Measurements from ENCODE around the gene FOXP1. TPM values are rescaled to one million over a fixed set of nuclear protein-coding genes. Genes with fewer than 3 reads are reported as not detected.

The FOXP1 gene
- total RNA-seq, 1 experiment from 2014 or later, result 5.4 TPM

- no peak for DNase-seq (ENCODE audit: extremely low read depth, low read depth)
Measured at GRCh38 chr3:70919091-70919490, 664.4 kb downstream of the FOXP1 start.

DNA sequence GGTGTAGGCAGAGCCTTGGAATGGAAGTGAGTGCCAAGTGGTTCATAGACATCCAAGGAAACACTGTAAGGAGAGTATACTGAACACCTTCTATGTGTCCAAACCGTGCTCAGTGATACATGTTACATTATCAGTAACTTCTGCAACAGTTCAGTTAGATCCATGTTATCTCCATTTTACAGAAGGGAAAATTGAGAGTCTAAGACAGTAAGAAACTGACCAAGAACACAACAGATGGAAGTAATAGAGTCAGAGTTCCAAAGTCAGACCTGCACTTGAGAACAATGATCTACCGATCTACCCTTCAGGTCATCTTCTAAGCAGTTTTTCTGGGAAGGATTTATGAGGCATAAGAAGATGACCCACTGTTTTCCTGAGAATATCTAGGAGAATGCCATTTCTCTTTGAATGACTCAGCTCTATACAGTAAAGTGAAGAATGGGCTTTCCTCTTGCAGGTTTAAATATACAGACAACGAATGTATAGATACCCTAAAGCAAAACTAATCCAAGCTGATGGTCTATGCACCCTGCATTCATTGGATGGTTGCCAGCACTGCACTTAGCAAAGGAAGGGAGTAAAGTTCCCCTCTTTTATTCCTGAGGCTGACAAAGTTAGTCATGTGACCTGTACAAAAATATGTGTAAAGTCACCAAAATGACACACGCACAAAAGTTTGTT is 667.0 kb downstream of the FOXP1 start:
- no peak for DNase-seq (ENCODE audit: extremely low read depth, low read depth)

DNA sequence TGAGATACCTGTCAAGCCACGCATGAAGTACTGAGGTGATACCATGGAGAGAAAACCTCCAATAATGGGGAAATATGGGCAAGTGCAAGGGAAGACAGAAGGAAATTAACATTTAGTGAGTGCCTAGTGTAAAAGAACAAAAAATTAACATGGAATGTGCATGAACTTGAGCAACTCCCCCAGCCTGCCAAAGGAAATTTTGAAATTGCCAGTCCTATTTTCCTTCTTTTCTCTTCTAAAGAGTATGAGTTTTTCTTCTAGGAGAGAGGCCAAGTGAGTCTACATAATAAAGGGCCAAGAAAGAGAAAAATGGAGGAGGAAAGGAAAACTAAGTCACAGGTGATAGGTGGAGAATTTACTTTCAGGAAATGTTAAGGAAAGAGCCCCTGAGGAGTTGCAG is 668.7 kb downstream of the FOXP1 start:
- no peak for DNase-seq (ENCODE audit: extremely low read depth, low read depth)

DNA sequence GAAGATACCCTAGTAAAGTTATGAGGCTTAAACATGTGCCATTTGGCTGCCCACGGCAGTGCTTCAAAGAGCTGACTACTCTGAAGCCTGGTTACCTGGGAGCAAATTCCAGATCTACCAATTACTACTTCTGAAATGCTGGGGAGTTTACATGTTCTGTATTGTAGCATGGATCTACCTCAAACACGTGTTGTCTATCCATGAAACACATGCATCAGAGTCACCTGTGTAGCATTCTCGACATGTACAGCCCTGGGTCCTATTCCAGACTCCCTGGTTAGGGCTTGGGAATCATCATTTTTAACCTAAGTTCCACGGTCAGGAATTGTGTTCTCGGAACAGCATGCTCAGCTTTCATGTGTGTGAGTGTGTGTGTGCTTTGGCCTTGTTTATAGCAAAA is 671.8 kb downstream of the FOXP1 start:
- no peak for DNase-seq (ENCODE audit: extremely low read depth, low read depth)

DNA sequence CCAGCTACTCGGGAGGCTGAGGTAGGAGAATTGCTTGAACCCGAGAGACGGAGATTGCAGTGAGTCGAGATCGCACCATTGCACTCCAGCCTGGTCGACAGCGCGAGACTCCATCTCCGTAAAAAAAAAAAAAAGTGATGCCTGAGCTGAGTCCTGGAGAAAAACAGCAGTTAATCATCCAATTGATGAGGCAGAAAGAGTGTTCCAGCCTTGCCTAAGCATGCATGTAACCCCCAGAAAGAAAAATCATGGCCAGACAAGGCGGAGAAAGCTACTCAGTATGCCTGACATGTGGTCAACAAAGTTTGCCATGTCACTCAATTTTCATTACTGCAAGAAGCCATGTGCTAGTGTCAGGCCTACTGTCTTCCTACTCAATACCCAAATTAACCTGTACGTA is 678.0 kb downstream of the FOXP1 start:
- no peak for DNase-seq (ENCODE audit: extremely low read depth, low read depth)

Small RNA genes lying within 50 kb of the gene (small RNA-seq; reads per million reads assigned to genes)
- gene MIR1284, result 0 reads per million in 2 experiments

Other genes with a start within 250 kb of the FOXP1 start
- gene EIF4E3, start 141.7 kb upstream of the FOXP1 start, total RNA-seq (2014; rRNA removed; shearing (Covaris generic)), result 3.9 and 4.3 TPM in 2 replicates
- 8.6 and 11.9 TPM in 2 replicates for gene GPR27, start 170.1 kb upstream of the FOXP1 start, total RNA-seq (2014; rRNA removed; shearing (Covaris generic))
- gene PROK2, start 201.4 kb upstream of the FOXP1 start, total RNA-seq (2014; rRNA removed; shearing (Covaris generic)), result 0.07 TPM in 1 of 2 replicates, not detected in the other

Measured in NCI-H460 (cell line).